ENCODE data around the gene HELZ.

HELZ gene

GRCh38 chr17:67180275-67180674 lies 64.7 kb downstream of the HELZ start:
- Histone ChIP-seq H3K4me3 (ENCODE audit: low read depth, low read length, poor library complexity, severe bottlenecking) (no peak overlapping the region), H2AFZ (ENCODE audit: low read length) (no peak overlapping the region), H3K9me2 (ENCODE audit: low read depth, low read length) (no peaks in the 10 kb centered on the region; the same call in 1 of the 2 replicates), H3K9ac (ENCODE audit: low read length) (no peak overlapping the region), H4K20me1 (ENCODE audit: insufficient read depth, low read length) (no peaks in the 10 kb centered on the region; the same call in 1 of the 2 replicates), H3K27ac (ENCODE audit: low read depth, low read length, poor library complexity, severe bottlenecking) (no peak overlapping the region), H3K36me3 (ENCODE audit: insufficient read depth, low read length) (peaks cover 56% of the 10 kb centered on the region), H3F3A (ENCODE audit: insufficient read depth, low read length) (0 out of 2 replicates have a peak, but pooled peaks cover 3% of the 10 kb centered on the region), H3K4me1 (ENCODE audit: insufficient read depth, low read length, severe bottlenecking) (no peaks in the 10 kb centered on the region), H3K4me2 (ENCODE audit: low read length) (no peak overlapping the region), H3K27me3 (ENCODE audit: insufficient read depth, low read length) (no peaks in the 10 kb centered on the region), H3K9me3 (ENCODE audit: low read length) (no peaks in the 10 kb centered on the region), H3K79me2 (ENCODE audit: insufficient read depth, low read length) (no peaks in the 10 kb centered on the region)
- TF ChIP-seq, protein P1, sequence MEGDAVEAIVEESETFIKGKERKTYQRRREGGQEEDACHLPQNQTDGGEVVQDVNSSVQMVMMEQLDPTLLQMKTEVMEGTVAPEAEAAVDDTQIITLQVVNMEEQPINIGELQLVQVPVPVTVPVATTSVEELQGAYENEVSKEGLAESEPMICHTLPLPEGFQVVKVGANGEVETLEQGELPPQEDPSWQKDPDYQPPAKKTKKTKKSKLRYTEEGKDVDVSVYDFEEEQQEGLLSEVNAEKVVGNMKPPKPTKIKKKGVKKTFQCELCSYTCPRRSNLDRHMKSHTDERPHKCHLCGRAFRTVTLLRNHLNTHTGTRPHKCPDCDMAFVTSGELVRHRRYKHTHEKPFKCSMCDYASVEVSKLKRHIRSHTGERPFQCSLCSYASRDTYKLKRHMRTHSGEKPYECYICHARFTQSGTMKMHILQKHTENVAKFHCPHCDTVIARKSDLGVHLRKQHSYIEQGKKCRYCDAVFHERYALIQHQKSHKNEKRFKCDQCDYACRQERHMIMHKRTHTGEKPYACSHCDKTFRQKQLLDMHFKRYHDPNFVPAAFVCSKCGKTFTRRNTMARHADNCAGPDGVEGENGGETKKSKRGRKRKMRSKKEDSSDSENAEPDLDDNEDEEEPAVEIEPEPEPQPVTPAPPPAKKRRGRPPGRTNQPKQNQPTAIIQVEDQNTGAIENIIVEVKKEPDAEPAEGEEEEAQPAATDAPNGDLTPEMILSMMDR (IDR thresholded peaks at IDR 0.05; ENCODE audit: low read length): no peak
- no peak for TF ChIP-seq EZH2 (IDR thresholded peaks at IDR 0.05; ENCODE audit: borderline replicate concordance, low read length)

DNA sequence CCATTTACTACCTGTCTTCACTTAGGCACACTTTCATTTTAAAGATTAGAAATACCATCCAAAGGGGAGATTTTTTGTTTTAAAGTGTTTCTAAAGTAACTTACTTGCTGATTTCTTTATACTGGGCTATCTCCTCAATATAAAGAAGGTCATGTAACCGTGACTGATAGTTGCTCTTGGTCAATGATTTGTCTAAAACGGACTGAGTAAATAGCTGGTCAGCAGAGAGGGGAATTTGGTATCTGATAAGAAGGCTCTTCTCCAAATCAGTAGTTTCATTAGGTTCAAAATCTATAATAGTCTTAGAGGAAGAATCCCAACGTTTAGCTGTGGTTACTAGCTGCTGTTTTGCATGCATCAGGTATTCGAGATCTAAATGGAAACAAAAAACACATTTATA lies 66.4 kb downstream of the HELZ start:
- TF ChIP-seq, protein P1 (IDR thresholded peaks at IDR 0.05; ENCODE audit: low read length): no peak
- no peak for TF ChIP-seq EZH2 (IDR thresholded peaks at IDR 0.05; ENCODE audit: borderline replicate concordance, low read length)
- H3K9ac ChIP-seq (ENCODE audit: low read length): no peak overlapping the region
- no peak overlapping the region for H3K27ac ChIP-seq (ENCODE audit: low read depth, low read length, poor library complexity, severe bottlenecking)

DNA sequence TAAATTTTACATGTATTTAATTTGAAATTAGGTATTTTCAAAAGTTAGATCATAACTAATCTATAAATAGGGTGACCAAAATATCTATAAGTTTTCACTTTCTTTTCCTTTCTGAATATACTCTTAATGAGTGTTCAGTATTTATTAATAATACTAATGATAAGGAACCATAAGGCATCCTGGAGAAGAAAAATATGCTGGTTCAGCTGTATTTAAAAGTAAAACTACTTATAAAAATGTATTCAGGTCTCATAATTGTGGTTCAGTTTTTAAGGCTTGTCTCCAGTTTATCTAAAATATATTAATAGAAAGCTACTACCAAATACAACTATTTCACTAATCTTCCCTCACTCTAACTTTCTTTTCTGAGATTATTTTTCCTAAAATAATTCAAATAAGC lies 67.3 kb downstream of the HELZ start:
- 0 out of 2 replicates have a peak, but pooled peaks cover 3% of the 10 kb centered on the region for H3F3A ChIP-seq (ENCODE audit: insufficient read depth, low read length)
- H3K9me2 ChIP-seq (ENCODE audit: low read depth, low read length): no peaks in the 10 kb centered on the region; the same call in 1 of the 2 replicates
- no peak overlapping the region for H3K9ac ChIP-seq (ENCODE audit: low read length)
- H3K27ac ChIP-seq (ENCODE audit: low read depth, low read length, poor library complexity, severe bottlenecking): no peak overlapping the region
- no peaks in the 10 kb centered on the region for H3K9me3 ChIP-seq (ENCODE audit: low read length)
- H4K20me1 ChIP-seq (ENCODE audit: insufficient read depth, low read length): no peaks in the 10 kb centered on the region; the same call in 1 of the 2 replicates
- H3K4me2 ChIP-seq (ENCODE audit: low read length): no peak overlapping the region
- H3K4me3 ChIP-seq (ENCODE audit: low read depth, low read length, poor library complexity, severe bottlenecking): no peak overlapping the region
- peaks cover 68% of the 10 kb centered on the region for H3K36me3 ChIP-seq (ENCODE audit: insufficient read depth, low read length)
- no peak overlapping the region for H2AFZ ChIP-seq (ENCODE audit: low read length)
- H3K27me3 ChIP-seq (ENCODE audit: insufficient read depth, low read length): no peaks in the 10 kb centered on the region
- H3K79me2 ChIP-seq (ENCODE audit: insufficient read depth, low read length): no peaks in the 10 kb centered on the region
- H3K4me1 ChIP-seq (ENCODE audit: insufficient read depth, low read length, severe bottlenecking): no peaks in the 10 kb centered on the region
- TF ChIP-seq, protein P1 (IDR thresholded peaks at IDR 0.05; ENCODE audit: low read length): no peak
- no peak for TF ChIP-seq EZH2 (IDR thresholded peaks at IDR 0.05; ENCODE audit: borderline replicate concordance, low read length)

More for the DNA sequence above, 66.4 kb downstream of the HELZ start:
- no peaks in the 10 kb centered on the region; the same call in 1 of the 2 replicates for H4K20me1 ChIP-seq (ENCODE audit: insufficient read depth, low read length)
- H2AFZ ChIP-seq (ENCODE audit: low read length): no peak overlapping the region
- H3K9me2 ChIP-seq (ENCODE audit: low read depth, low read length): no peaks in the 10 kb centered on the region; the same call in 1 of the 2 replicates
- H3K4me1 ChIP-seq (ENCODE audit: insufficient read depth, low read length, severe bottlenecking): no peaks in the 10 kb centered on the region
- H3K36me3 ChIP-seq (ENCODE audit: insufficient read depth, low read length): peaks cover 66% of the 10 kb centered on the region
- H3K4me3 ChIP-seq (ENCODE audit: low read depth, low read length, poor library complexity, severe bottlenecking): no peak overlapping the region
- no peaks in the 10 kb centered on the region for H3K9me3 ChIP-seq (ENCODE audit: low read length)
- 0 out of 2 replicates have a peak, but pooled peaks cover 3% of the 10 kb centered on the region for H3F3A ChIP-seq (ENCODE audit: insufficient read depth, low read length)
- H3K79me2 ChIP-seq (ENCODE audit: insufficient read depth, low read length): no peaks in the 10 kb centered on the region
- H3K4me2 ChIP-seq (ENCODE audit: low read length): no peak overlapping the region
- no peaks in the 10 kb centered on the region for H3K27me3 ChIP-seq (ENCODE audit: insufficient read depth, low read length)

Data from OCI-LY1 (cell line).